Effector memory CD8-positive, alpha-beta T cell (primary cell): Measurements from ENCODE around the gene GKN2.
"Not testable (repeated sequence)": the region's sequence is repeated elsewhere in the genome, so short reads cannot be mapped to it uniquely, and the experiment has no call there.

ENCODE experiments used
- ATAC-seq: fragments of 150-1000 bp; cut with Tn5 transposase; replicated peaks from 2 replicates; pipeline ENCODE4 v1.10.0; 2021; ENCODE audit warnings: mild to moderate bottlenecking, moderate library complexity
- DNase-seq, 3 experiments: peaks; one replicate each; pipeline ENCODE4 v3.0.0; 2021
- H3K27ac Mint-ChIP-seq, 2 donors: one replicate each; pipeline ENCODE4 v1.8.0; 2022; ENCODE audit warnings: mild to moderate bottlenecking in 2 of 2, mixed read lengths in 2 of 2, moderate library complexity in 2 of 2
- H3K27me3 Mint-ChIP-seq, 2 donors: one replicate each; pipeline ENCODE4 v1.8.0; 2022; ENCODE audit warnings: mixed read lengths in 2 of 2
- H3K36me3 Mint-ChIP-seq: one replicate; pipeline ENCODE4 v1.8.0; 2022; ENCODE audit warnings: mild to moderate bottlenecking, moderate library complexity, mixed read lengths; ENCODE audit not compliant: insufficient read depth
- H3K4me1 Mint-ChIP-seq, 2 donors: one replicate each; pipeline ENCODE4 v1.8.0; 2022; ENCODE audit warnings: low read depth in 2 of 2, mixed read lengths in 2 of 2
- H3K4me3 Mint-ChIP-seq, 2 donors: one replicate each; pipeline ENCODE4 v1.8.0; 2022; ENCODE audit warnings: mild to moderate bottlenecking in 2 of 2, mixed read lengths in 2 of 2, moderate library complexity in 2 of 2
- H3K9me3 Mint-ChIP-seq, 2 donors: one replicate each; pipeline ENCODE4 v1.8.0; 2022; ENCODE audit warnings: mixed read lengths in 2 of 2

Gene GKN2

DNA sequence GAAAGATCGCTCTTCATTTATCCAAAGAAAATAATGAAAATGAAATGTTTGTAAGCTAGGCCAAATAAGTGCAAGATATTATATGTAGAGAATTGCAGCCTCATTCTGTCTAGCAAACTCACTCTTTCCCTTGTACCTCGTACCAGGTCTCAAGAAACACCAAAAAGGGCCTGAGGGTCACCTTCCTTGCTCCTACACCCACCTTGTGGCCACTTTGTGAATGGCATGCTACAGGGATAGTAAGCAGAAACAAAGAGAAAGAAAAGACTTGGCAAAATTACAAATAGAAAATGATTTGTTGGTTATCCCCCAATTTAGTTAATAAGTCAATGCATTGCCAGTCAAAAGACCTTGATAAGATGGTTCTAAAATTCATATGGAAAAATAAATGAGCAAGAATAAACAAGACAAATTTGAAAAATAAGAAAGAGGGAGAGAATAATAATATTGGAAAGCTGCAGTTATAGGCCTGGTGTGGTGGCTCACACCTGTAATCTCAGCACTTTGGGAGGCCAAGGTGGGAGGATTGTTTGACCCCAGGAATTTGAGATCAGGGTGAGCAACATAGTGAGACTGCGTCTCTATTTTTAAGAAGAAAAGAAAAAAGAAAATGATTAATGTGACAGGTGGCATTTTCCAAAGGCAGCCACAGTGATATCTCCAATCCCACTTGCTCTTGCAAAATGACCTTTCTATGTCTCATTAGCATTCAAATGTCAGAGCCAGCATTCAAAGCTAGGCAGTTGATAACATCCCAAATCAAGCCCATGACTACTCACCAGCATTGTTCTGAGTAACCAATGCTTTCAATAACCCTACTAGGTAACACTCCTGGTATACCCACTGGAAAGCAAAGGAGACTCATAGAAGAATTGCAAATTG lies 42.7 kb downstream of the GKN2 start:
- DNase-seq (peak; percentile 55 to 60 (median 58)), ATAC-seq (no peak)
- Mint-ChIP-seq H3K36me3 (peaks cover 9% of the 10 kb centered on the region), H3K9me3 (no peaks in the 10 kb centered on the region), H3K4me3 (peak overlapping the region; percentile 3 to 54), H3K27ac (peak overlapping the region; percentile 38 to 83), H3K4me1 (peaks cover 31 to 36% of the 10 kb centered on the region in 2 donors), H3K27me3 (no peaks in the 10 kb centered on the region)

DNA sequence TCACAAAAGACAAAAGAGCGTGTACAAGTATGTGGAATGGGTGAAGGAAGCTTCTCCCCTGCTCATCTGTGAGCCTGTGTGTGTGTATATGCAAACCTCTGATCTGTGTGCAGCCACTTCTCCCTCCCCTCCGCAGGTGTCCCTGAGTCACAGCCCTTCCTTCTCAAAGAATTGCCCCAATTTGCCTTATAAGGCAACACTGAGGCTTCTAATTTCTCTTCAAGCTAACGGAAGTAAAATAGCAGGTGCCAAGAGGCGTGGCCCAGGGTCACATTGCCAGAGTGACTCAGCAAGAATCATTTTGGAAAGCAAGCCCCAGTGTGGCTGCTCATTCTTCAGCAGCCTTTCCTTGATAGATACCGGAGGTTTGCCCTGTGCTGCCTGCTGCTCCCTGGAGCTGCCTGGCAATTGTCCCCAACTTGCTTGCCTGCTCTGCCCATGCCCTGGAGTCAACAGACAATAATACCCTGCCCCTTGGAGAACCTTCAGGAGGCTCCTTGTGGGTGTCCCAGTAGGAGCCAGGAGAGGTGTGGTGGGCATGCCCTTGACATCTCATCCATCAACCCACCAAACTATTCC lies 44.2 kb downstream of the GKN2 start:
- H3K9me3 Mint-ChIP-seq: no peaks in the 10 kb centered on the region
- peak; percentile 93 for ATAC-seq
- H3K4me1 Mint-ChIP-seq: peaks cover 31 to 32% of the 10 kb centered on the region in 2 donors
- H3K4me3 Mint-ChIP-seq: peak overlapping the region; percentile 65 to 70
- DNase-seq: peak; percentile 78 to 84 (median 79)
- H3K27ac Mint-ChIP-seq: peak overlapping the region; percentile 85 to 89
- H3K36me3 Mint-ChIP-seq: peaks cover 9% of the 10 kb centered on the region
- H3K27me3 Mint-ChIP-seq: no peaks in the 10 kb centered on the region

DNA sequence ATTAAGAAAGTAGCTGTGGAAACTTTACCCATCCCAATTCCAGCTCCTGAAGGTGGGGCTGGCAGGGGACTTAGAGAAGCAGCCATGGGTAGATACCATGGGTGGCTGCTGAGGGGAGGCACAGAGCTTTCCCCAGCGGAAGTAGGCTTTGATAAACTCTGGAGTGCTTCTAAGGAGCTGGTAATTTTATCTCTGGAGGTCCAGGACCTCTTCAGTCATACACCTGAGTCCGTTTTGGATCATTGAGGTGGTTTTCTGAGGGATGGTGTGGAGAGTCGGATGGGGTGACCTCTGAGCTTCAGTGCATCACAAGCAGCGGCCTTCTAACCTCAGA lies 44.8 kb downstream of the GKN2 start:
- DNase-seq: no peak
- Mint-ChIP-seq H3K9me3 (no peaks in the 10 kb centered on the region), H3K4me1 (peaks cover 31 to 32% of the 10 kb centered on the region in 2 donors), H3K4me3 (peak overlapping the region; percentile 65 to 70), H3K36me3 (peaks cover 9% of the 10 kb centered on the region), H3K27ac (peak overlapping the region; percentile 85 to 89), H3K27me3 (no peaks in the 10 kb centered on the region)
- ATAC-seq: peak; percentile 6

DNA sequence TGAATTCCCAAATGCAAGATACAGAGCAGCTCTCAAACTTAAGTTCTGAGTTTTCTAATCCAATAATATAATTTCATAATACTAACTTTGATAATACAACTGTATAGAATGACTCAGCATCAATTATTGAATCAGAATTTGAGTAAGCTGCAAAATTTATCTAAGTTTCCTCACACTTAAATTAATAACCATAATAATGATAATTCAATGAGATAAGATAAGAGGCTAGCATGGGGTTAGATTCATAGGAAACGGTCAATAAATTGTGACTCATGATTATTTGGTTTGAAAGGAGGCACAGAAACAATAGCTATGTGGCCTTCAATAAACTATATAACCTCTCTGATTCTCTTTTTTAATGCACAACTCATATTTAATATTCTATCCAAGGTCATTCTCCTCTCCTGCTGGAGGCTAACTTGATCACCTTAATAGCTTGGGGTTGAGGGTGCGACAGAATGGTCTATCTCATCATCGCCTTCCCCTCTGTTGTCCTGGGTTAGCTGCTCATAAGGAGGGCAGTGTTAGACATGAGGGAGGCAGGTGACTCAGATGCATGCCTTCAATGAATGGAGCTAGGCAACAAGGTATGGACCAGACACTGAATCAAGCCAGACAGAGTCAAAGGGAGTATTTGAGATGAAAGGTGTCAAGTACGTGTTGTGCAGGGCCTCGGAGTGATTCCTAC lies 45.3 kb downstream of the GKN2 start:
- ATAC-seq: no peak
- no peaks in the 10 kb centered on the region for H3K9me3 Mint-ChIP-seq
- no peaks in the 10 kb centered on the region for H3K27me3 Mint-ChIP-seq
- peaks cover 31 to 32% of the 10 kb centered on the region in 2 donors for H3K4me1 Mint-ChIP-seq
- H3K4me3 Mint-ChIP-seq: peak overlapping the region; percentile 65 to 70
- peaks cover 9% of the 10 kb centered on the region for H3K36me3 Mint-ChIP-seq
- peak overlapping the region; percentile 85 to 89 for H3K27ac Mint-ChIP-seq
- no peak for DNase-seq

DNA sequence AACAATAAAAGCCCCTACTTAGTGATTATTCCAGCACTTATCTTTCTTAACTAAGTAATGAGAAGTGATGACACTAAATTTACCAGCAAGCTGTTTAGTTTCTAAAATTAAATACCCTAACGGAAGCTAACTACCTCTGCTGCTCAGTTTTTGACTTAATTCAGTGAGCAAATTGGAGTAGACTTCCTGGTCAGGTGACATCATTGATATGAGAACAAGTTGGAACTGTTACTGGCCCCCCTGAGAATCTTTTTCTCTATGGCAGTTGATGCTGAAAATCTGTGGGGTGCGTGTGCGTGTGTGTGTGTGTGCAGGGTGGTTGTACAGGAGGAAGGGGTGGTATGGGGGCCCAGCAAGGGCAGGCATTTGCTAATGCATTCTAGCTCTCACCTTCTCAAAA lies 46.0 kb downstream of the GKN2 start:
- peaks cover 31 to 32% of the 10 kb centered on the region in 2 donors for H3K4me1 Mint-ChIP-seq
- no peak overlapping the region for H3K4me3 Mint-ChIP-seq
- H3K36me3 Mint-ChIP-seq: peaks cover 9% of the 10 kb centered on the region
- no peak for DNase-seq
- no peaks in the 10 kb centered on the region for H3K9me3 Mint-ChIP-seq
- no peaks in the 10 kb centered on the region for H3K27me3 Mint-ChIP-seq
- no peak for ATAC-seq
- H3K27ac Mint-ChIP-seq: no peak overlapping the region

DNA sequence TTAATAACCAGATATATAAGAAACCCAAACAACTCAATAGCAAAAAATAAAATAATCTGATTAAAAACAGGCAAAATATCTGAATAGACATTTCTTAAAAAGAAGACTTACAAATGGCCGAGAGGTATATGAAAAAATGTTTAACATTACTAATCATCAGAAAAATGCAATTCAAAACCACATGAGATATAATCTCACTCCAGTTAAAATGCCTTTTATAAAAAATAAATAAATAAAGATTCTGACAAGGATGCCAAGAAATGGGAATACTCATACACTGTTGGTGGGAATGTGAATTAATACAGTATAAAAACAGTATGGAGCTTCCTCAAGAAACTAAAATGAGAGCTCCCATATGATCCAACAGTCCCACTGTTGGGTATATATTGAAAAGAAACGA lies 47.6 kb downstream of the GKN2 start:
- DNase-seq (no peak), ATAC-seq (no peak)
- Mint-ChIP-seq H3K4me1 (peaks cover 26% of the 10 kb centered on the region in 2 donors), H3K27ac (no peak overlapping the region), H3K9me3 (no peaks in the 10 kb centered on the region), H3K27me3 (no peaks in the 10 kb centered on the region), H3K4me3 (no peak overlapping the region), H3K36me3 (peaks cover 9% of the 10 kb centered on the region)

DNA sequence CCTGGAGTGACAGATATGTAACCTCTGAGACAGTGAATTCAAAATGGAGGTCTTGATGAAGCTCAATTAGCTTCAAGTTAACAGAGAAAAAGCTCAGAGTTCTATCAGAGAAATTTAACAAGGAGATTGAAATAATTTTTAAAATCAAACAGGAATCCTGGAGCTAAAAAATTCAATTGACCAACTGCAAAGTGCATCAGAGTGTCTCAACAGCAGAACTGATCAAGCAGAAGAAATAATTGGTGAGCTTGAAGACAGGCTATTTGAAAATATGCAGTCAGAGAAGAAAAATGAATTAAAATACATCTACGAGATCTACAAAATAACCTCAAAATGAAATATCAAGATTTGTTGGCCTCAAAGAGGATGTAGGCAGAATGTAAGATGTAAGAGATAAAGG lies 51.1 kb downstream of the GKN2 start:
- DNase-seq (no peak), ATAC-seq (no peak)
- Mint-ChIP-seq H3K27me3 (peaks cover 11 to 14% of the 10 kb centered on the region in 2 donors), H3K9me3 (no peaks in the 10 kb centered on the region), H3K4me1 (no peaks in the 10 kb centered on the region), H3K36me3 (no peaks in the 10 kb centered on the region), H3K4me3 (no peak overlapping the region), H3K27ac (no peak overlapping the region)

DNA sequence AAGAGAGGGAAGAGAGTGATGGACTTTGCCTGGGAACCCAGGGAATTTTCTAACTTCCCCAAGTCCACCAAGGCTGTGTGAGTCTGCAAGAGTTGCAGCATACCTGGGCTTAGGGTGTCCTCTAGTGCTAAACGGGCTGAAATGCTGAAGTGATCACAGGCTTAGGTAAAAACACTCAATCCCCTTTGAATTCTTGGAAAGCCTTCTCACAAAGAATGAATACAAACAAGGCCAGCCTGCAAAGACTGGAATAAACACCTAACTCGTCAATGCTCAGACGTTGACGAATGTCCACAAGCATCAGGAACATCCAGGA lies 51.5 kb downstream of the GKN2 start:
- no peaks in the 10 kb centered on the region for H3K4me1 Mint-ChIP-seq
- H3K4me3 Mint-ChIP-seq: no peak overlapping the region
- DNase-seq (no peak), ATAC-seq (no peak)
- no peaks in the 10 kb centered on the region for H3K9me3 Mint-ChIP-seq
- no peaks in the 10 kb centered on the region for H3K36me3 Mint-ChIP-seq
- H3K27me3 Mint-ChIP-seq: peaks cover 11 to 18% of the 10 kb centered on the region in 2 donors
- H3K27ac Mint-ChIP-seq: no peak overlapping the region

DNA sequence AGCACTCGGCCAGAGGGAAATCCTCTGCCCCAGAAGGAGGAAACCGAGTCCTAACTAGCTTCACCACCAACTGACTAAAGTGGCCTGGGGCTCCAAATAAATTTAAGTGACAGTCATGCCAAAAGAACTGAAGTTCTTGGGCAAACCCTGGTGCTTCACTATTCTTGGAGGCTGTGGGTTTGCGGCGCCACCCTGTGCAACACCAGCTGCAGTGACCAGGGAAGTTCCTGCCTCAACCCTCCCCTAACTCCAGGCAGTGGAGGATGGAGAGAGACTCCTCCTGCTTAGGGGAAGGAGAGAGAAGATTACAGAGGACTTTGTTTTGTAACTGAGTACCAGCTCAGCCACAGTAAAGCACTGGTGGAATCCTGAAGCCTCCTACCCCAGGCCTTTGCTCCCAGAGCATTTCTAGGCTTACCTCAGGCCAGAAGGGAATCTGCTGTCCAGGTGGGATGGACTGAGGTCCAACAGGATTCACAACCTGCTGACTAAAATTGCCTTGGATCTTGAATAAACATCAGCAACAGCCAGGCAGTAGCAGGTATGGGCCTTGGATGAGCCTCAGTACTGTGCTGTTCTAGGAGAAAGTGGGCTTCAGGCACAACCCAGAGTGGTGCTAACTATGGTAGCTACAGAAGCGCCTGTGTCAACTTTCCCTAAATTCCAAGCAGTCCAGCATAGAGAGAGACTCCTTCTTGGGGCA lies 52.0 kb downstream of the GKN2 start:
- DNase-seq (no peak), ATAC-seq (no peak)
- no peak overlapping the region for H3K4me3 Mint-ChIP-seq
- H3K9me3 Mint-ChIP-seq: no peaks in the 10 kb centered on the region
- H3K4me1 Mint-ChIP-seq: no peaks in the 10 kb centered on the region
- no peak overlapping the region for H3K27ac Mint-ChIP-seq
- peaks cover 11 to 20% of the 10 kb centered on the region in 2 donors for H3K27me3 Mint-ChIP-seq
- H3K36me3 Mint-ChIP-seq: no peaks in the 10 kb centered on the region

DNA sequence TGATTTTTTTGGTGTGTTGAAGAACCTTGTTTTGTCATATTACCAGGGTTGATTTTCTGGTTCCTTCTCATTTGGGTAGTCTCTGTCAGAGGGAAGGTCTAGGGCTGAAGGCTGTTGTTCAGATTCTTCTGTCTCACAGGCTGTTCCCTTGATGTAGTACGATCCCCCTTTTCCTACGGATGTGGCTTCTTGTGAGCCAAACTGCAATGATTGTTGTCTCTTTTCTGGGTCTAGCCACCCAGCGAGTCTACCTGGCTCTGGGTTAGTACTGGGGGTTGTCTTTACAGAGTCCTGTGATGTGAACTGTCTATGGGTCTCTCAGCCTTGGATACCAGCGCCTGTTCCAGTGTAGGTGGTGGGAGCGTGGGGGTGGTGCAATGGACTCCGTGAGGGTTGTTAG lies 56.7 kb downstream of the GKN2 start:
- not testable (repeated sequence) for H3K27ac Mint-ChIP-seq, H3K9me3 Mint-ChIP-seq, H3K4me1 Mint-ChIP-seq, H3K4me3 Mint-ChIP-seq, DNase-seq, H3K36me3 Mint-ChIP-seq, ATAC-seq
- peaks cover 11 to 20% of the 10 kb centered on the region in 2 donors for H3K27me3 Mint-ChIP-seq
